ENCODE results near the gene KCNQ4. TPM values are rescaled to one million over a fixed set of nuclear protein-coding genes. Genes with fewer than 3 reads are reported as not detected.

KCNQ4 gene
- total and polyA plus RNA-seq, 2 donors (not counting 3 experiments of a cell fraction or from before 2014, with no cell fraction given): 0.06 to 0.07 TPM

- no peaks in the 10 kb centered on the region for H4K20me1 ChIP-seq (replicated peaks; ENCODE audit: control insufficient read depth, extremely low read depth, insufficient read depth, low read length)
- FAIRE-seq (no peak), DNase-seq (ENCODE audit: low read depth, low spot score) (no peak)
- no TSS peak for BruUV-seq (replicated peaks)
- POLR2A ChIA-PET: no interaction called here
- intact Hi-C loops (cut with micrococcal nuclease) (no loop called here), dilution Hi-C loops (cut with MboI; ENCODE audit: extremely low pct_ligation_motif_present, low sequenced_read_pairs) (no loop called here)
- no peaks in the 10 kb centered on the region for H3K79me2 ChIP-seq (ENCODE audit: control insufficient read depth, insufficient read depth, low read length)
- no peaks in the 10 kb centered on the region for H3K9me3 ChIP-seq (replicated peaks; ENCODE audit: control insufficient read depth, insufficient read depth, low read length)
- no peaks in the 10 kb centered on the region for H3K9me1 ChIP-seq (replicated peaks; ENCODE audit: control insufficient read depth, extremely low read depth, insufficient read depth, low read length)
- no peak overlapping the region for H3K27ac ChIP-seq (ENCODE audit: insufficient read depth, low read depth, low read length)
- CTCF ChIA-PET: interaction anchor here (0.9 to 4.0 kb wide), 3 partner anchors 12 to 145 kb away, joined by 3 to 15 read pairs (median 5); no protein-coding TSS in a partner anchor
- no peak overlapping the region for H2AFZ ChIP-seq (ENCODE audit: low read depth, low read length)
- no peaks in the 10 kb centered on the region for H3K36me3 ChIP-seq (ENCODE audit: control insufficient read depth in 2 of 2, extremely low read depth in 1 of 2, insufficient read depth in 2 of 2, low read length in 2 of 2)
- H3K4me2 ChIP-seq (ENCODE audit: insufficient read depth, low read length): no peak overlapping the region
- H3K4me1 ChIP-seq (ENCODE audit: control insufficient read depth, extremely low read depth, insufficient read depth, low read length): peaks cover 8% of the 10 kb centered on the region
- no peak for TF ChIP-seq CTCF (IDR thresholded peaks at IDR 0.05; ENCODE audit: extremely low read depth in 1 of 2, insufficient read depth in 1 of 2, low read depth in 1 of 2, low read length in 2 of 2)
- TF ChIP-seq MYC (IDR thresholded peaks at IDR 0.05; ENCODE audit: low read depth, low read length): no peak
- H3K9ac ChIP-seq (replicated peaks; ENCODE audit: extremely low read depth, insufficient read depth, low read length): no peak overlapping the region
- H3K4me3 ChIP-seq (replicated peaks in 1 of 3; ENCODE audit: insufficient read depth in 1 of 3, low read depth in 1 of 3, low read length in 3 of 3): no peak overlapping the region
- H3K27me3 ChIP-seq (ENCODE audit: control insufficient read depth in 2 of 2, insufficient read depth in 2 of 2, low read length in 2 of 2): peaks cover 0 to 2% of the 10 kb centered on the region in 2 experiments
Measured at GRCh38 chr1:40803447-40803846, 19.9 kb downstream of the KCNQ4 start.

GRCh38 chr1:40803902-40804301 lies 20.3 kb downstream of the KCNQ4 start:
- Histone ChIP-seq H3K4me1 (ENCODE audit: control insufficient read depth, extremely low read depth, insufficient read depth, low read length) (peaks cover 8% of the 10 kb centered on the region), H2AFZ (ENCODE audit: low read depth, low read length) (no peak overlapping the region), H3K27ac (ENCODE audit: insufficient read depth, low read depth, low read length) (no peak overlapping the region), H3K9me1 (replicated peaks; ENCODE audit: control insufficient read depth, extremely low read depth, insufficient read depth, low read length) (no peaks in the 10 kb centered on the region), H3K4me3 (replicated peaks in 1 of 3; ENCODE audit: insufficient read depth in 1 of 3, low read depth in 1 of 3, low read length in 3 of 3) (no peak overlapping the region), H3K36me3 (ENCODE audit: control insufficient read depth in 2 of 2, extremely low read depth in 1 of 2, insufficient read depth in 2 of 2, low read length in 2 of 2) (no peaks in the 10 kb centered on the region), H3K4me2 (ENCODE audit: insufficient read depth, low read length) (no peak overlapping the region), H3K9me3 (replicated peaks; ENCODE audit: control insufficient read depth, insufficient read depth, low read length) (no peaks in the 10 kb centered on the region), H4K20me1 (replicated peaks; ENCODE audit: control insufficient read depth, extremely low read depth, insufficient read depth, low read length) (no peaks in the 10 kb centered on the region), H3K27me3 (ENCODE audit: control insufficient read depth in 2 of 2, insufficient read depth in 2 of 2, low read length in 2 of 2) (peaks cover 0 to 3% of the 10 kb centered on the region in 2 experiments), H3K79me2 (ENCODE audit: control insufficient read depth, insufficient read depth, low read length) (no peaks in the 10 kb centered on the region), H3K9ac (replicated peaks; ENCODE audit: extremely low read depth, insufficient read depth, low read length) (no peak overlapping the region)
- POLR2A ChIA-PET: no interaction called here
- intact Hi-C loops (cut with micrococcal nuclease): no loop called here
- dilution Hi-C loops (cut with MboI; ENCODE audit: extremely low pct_ligation_motif_present, low sequenced_read_pairs): no loop called here
- no peak for TF ChIP-seq MYC (IDR thresholded peaks at IDR 0.05; ENCODE audit: low read depth, low read length)
- no peak for TF ChIP-seq CTCF (IDR thresholded peaks at IDR 0.05; ENCODE audit: extremely low read depth in 1 of 2, insufficient read depth in 1 of 2, low read depth in 1 of 2, low read length in 2 of 2)
- TF ChIP-seq JUN (IDR thresholded peaks at IDR 0.05; ENCODE audit: borderline replicate concordance, insufficient read depth, insufficient read length, low read depth): no peak
- TF ChIP-seq GATA2 (IDR thresholded peaks at IDR 0.05; ENCODE audit: insufficient read depth, insufficient read length, low read depth, low read length): no peak
- TF ChIP-seq POLR2A (IDR thresholded peaks at IDR 0.05; ENCODE audit: low read depth, low read length): no peak
- DNase-seq (ENCODE audit: low read depth, low spot score) (no peak), FAIRE-seq (no peak)
- BruUV-seq (replicated peaks): no TSS peak
- CTCF ChIA-PET: interaction anchor here (0.8 to 4.0 kb wide), 4 partner anchors 11 to 149 kb away, joined by 3 to 15 read pairs (median 4); no protein-coding TSS in a partner anchor
